HG03565 (cell line): ENCODE measurements around the gene SRGAP2.
"Not testable (repeated sequence)": the region's sequence is repeated elsewhere in the genome, so short reads cannot be mapped to it uniquely, and the experiment has no call there.

ENCODE experiments used
- ATAC-seq: cut with Tn5 transposase; IDR thresholded peaks from one replicate; pipeline ENCODE4 v1.9.1; 2021; ENCODE audit warnings: mild to moderate bottlenecking, moderate library complexity; ENCODE audit not compliant: unreplicated experiment

Gene SRGAP2

GRCh38 chr1:206203364-206204158 lies at the start of gene SRGAP2:
Gene SRGAP2, plus strand, starts transcription at chr1:206203541. Its CDS starts 2,430 bp downstream, at chr1:206205971.
- ATAC-seq, result not testable (repeated sequence)

GRCh38 chr1:206167350-206168029 lies 35.9 kb upstream of the SRGAP2 start:
- ATAC-seq, result peak; percentile 72

GRCh38 chr1:206169794-206170193 lies 33.5 kb upstream of the SRGAP2 start:
- ATAC-seq, result not testable (repeated sequence)

- ATAC-seq, result not testable (repeated sequence)
Measured at GRCh38 chr1:206173110-206173719, 30.1 kb upstream of the SRGAP2 start.

- not testable (repeated sequence) for ATAC-seq
Measured at GRCh38 chr1:206174182-206174868, 29.0 kb upstream of the SRGAP2 start.

GRCh38 chr1:206175459-206176113 lies 27.8 kb upstream of the SRGAP2 start:
- not testable (repeated sequence) for ATAC-seq

GRCh38 chr1:206176114-206176502 lies 27.2 kb upstream of the SRGAP2 start:
- not testable (repeated sequence) for ATAC-seq

- not testable (repeated sequence) for ATAC-seq
Measured at GRCh38 chr1:206178061-206178989, 25.0 kb upstream of the SRGAP2 start.

- ATAC-seq, result not testable (repeated sequence)
Measured at GRCh38 chr1:206179666-206180065, 23.7 kb upstream of the SRGAP2 start.

- ATAC-seq, result not testable (repeated sequence)
Measured at GRCh38 chr1:206182368-206183317, 20.7 kb upstream of the SRGAP2 start.

- not testable (repeated sequence) for ATAC-seq
Measured at GRCh38 chr1:206183788-206184187, 19.6 kb upstream of the SRGAP2 start.

GRCh38 chr1:206185778-206186177 lies 17.6 kb upstream of the SRGAP2 start:
- not testable (repeated sequence) for ATAC-seq

- ATAC-seq, result not testable (repeated sequence)
Measured at GRCh38 chr1:206186826-206187225, 16.5 kb upstream of the SRGAP2 start.

- not testable (repeated sequence) for ATAC-seq
Measured at GRCh38 chr1:206195182-206195581, 8.2 kb upstream of the SRGAP2 start.

- ATAC-seq, result not testable (repeated sequence)
Measured at GRCh38 chr1:206196748-206197424, 6.5 kb upstream of the SRGAP2 start.

GRCh38 chr1:206202789-206203363 lies 465 bp upstream of the SRGAP2 start, which contains the start of gene FAM72A:
Gene FAM72A, minus strand, starts transcription at chr1:206202839. Its CDS starts 814 bp downstream, at chr1:206202025.
- ATAC-seq, result peak; percentile 82

- not testable (repeated sequence) for ATAC-seq
Measured at GRCh38 chr1:206204159-206204511, 794 bp downstream of the SRGAP2 start.
